IMR-90 (cell line): Measurements from ENCODE around the gene TCN1.

Experiments
- CTCF ChIP-seq: conservative IDR thresholded peaks from 2 replicates; pipeline ENCODE4 v1.5.1; 2012; ENCODE audit warnings: mild to moderate bottlenecking, low read depth, low read length, improper control_type of control experiment
- ELK1 ChIP-seq: fragments of 150-350 bp; IDR thresholded peaks from 2 replicates; pipeline ENCODE4 v1.6.1; 2016; ENCODE audit warnings: low read depth, mild to moderate bottlenecking, low read length, moderate library complexity, borderline replicate concordance
- MAFK ChIP-seq: IDR thresholded peaks from 2 replicates; pipeline ENCODE4 v1.6.1; 2012; ENCODE audit warnings: low read depth, low read length, improper control_type of control experiment
- MAZ ChIP-seq: IDR thresholded peaks from 2 replicates; pipeline ENCODE4 v1.6.1; 2012; ENCODE audit warnings: low read depth, mild to moderate bottlenecking, low read length, improper control_type of control experiment, moderate library complexity, borderline replicate concordance
- POLR2A ChIP-seq: IDR thresholded peaks from 2 replicates; pipeline ENCODE4 v1.6.1; 2012; ENCODE audit warnings: mild to moderate bottlenecking, low read depth, low read length
- RFX5 ChIP-seq: IDR thresholded peaks from 2 replicates; pipeline ENCODE4 v1.8.0; 2012; ENCODE audit warnings: low read depth, mild to moderate bottlenecking, low read length, moderate library complexity
- SMC3 ChIP-seq: fragments of 150-350 bp; IDR thresholded peaks from 2 replicates; pipeline ENCODE4 v1.6.1; 2016; ENCODE audit warnings: low read depth, mild to moderate bottlenecking, antibody characterized with exemption, low read length, moderate library complexity
- USF2 ChIP-seq: fragments of 150-350 bp; IDR thresholded peaks from 2 replicates; pipeline ENCODE4 v1.6.1; 2017; ENCODE audit warnings: mild to moderate bottlenecking, antibody characterized with exemption, low read length, low read depth

- TF ChIP-seq CTCF = no peak
- TF ChIP-seq POLR2A = no peak
- no peak for TF ChIP-seq MAZ
- TF ChIP-seq RFX5 = no peak
- TF ChIP-seq ELK1 = no peak
- TF ChIP-seq USF2 = no peak
- TF ChIP-seq MAFK = no peak
- no peak for TF ChIP-seq SMC3
Measured at GRCh38 chr11:59879567-59879966, 13.3 kb upstream of the TCN1 start.
